MCF 10A (cell line): ENCODE measurements around the gene ISOC2. TPM values are rescaled to one million over a fixed set of nuclear protein-coding genes. Genes with fewer than 3 reads are reported as not detected.

Experiments used
- BruUV-seq: library from RNA; stranded (reverse); fragments of 400-500 nt; replicated peaks from 2 replicates; lab custom pipeline; 2021; lab: Mats Ljungman, UMichigan
- CTCF ChIA-PET: fragments of 300-600 bp; sonication (Branson Sonifier 250); formaldehyde crosslinking; extraction: SDS; loops from one replicate; lab custom pipeline; 2021; ENCODE audit warnings: antibody characterized with exemption, inconsistent platforms; lab: Yijun Ruan, JAX
- POLR2A ChIA-PET: fragments of 300-600, 350-650 bp; sonication (Branson Sonifier 250); formaldehyde crosslinking; extraction: SDS; loops from one replicate; lab custom pipeline; 2020; ENCODE audit warnings: antibody characterized with exemption, inconsistent platforms; lab: Yijun Ruan, JAX
- DNase-seq: peaks from one replicate; pipeline ENCODE4 v3.0.0-alpha.2; 2018; ENCODE audit not compliant: unreplicated experiment
- H3K27ac Mint-ChIP-seq: one replicate; pipeline ENCODE4 v1.8.0; 2022; ENCODE audit warnings: mild to moderate bottlenecking, low read depth, mixed read lengths; ENCODE audit not compliant: unreplicated experiment
- H3K27me3 Mint-ChIP-seq: one replicate; pipeline ENCODE4 v1.8.0; 2022; ENCODE audit warnings: mixed read lengths; ENCODE audit not compliant: insufficient read depth, unreplicated experiment
- H3K36me3 Mint-ChIP-seq: one replicate; pipeline ENCODE4 v1.8.0; 2022; ENCODE audit warnings: mild to moderate bottlenecking, moderate library complexity, mixed read lengths; ENCODE audit not compliant: insufficient read depth, unreplicated experiment
- H3K4me1 Mint-ChIP-seq: one replicate; pipeline ENCODE4 v1.8.0; 2022; ENCODE audit warnings: mixed read lengths; ENCODE audit not compliant: insufficient read depth, unreplicated experiment
- H3K4me3 Mint-ChIP-seq: one replicate; pipeline ENCODE4 v1.8.0; 2022; ENCODE audit warnings: mild to moderate bottlenecking, moderate library complexity, mixed read lengths; ENCODE audit not compliant: unreplicated experiment
- H3K9me3 Mint-ChIP-seq: one replicate; pipeline ENCODE4 v1.8.0; 2022; ENCODE audit warnings: mixed read lengths; ENCODE audit not compliant: unreplicated experiment
- intact Hi-C: fragments of 100-400 bp; cut with micrococcal nuclease; formaldehyde crosslinking; loops from 2 replicates; pipeline ENCODE4 v1.14.1; 2022
- total RNA-seq: library from RNA; stranded (reverse); gene quantifications from 2 replicates; pipeline ENCODE4 v1.2.3, GENCODE V29; 2022
- TF ChIP-seq, protein P1 (sequence below): fragments of 200-600 bp; IDR thresholded peaks from one replicate; pipeline ENCODE4 v1.8.0; 2022; ENCODE audit warnings: antibody characterized with exemption, mild to moderate bottlenecking; ENCODE audit not compliant: unreplicated experiment

ISOC2 gene
- total RNA-seq, 1 experiment from 2014 or later = 59.9 TPM

DNA sequence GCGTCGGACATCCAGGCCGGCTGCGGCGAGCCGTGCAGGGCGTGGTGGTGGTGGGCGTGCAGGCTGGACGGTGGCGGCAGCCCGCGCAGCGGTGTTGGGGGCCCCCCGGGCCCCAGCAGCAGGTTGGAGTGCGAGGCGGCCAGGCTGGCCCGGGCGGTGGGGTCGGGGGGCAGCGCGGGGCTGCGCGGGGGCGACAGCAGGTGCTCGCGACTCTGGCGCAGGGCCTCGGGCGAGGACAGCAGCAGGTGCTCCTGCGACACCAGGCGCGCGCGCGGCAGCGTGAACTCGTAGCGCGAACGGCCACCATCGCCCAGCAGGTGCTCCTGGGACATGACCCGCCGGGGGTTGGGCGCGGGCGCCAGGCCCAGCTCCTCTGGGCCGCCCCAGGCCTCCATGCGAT is 28.1 kb downstream of the ISOC2 start:
- no peaks in the 10 kb centered on the region for H3K27me3 Mint-ChIP-seq
- peaks cover 6% of the 10 kb centered on the region for H3K4me1 Mint-ChIP-seq
- intact Hi-C loops = loop anchor here (2.0 kb wide), 1 partner anchor 14 kb away; no protein-coding TSS in a partner anchor
- no peak overlapping the region for H3K27ac Mint-ChIP-seq
- BruUV-seq = no TSS peak
- no peak overlapping the region for H3K4me3 Mint-ChIP-seq
- TF ChIP-seq, protein P1, sequence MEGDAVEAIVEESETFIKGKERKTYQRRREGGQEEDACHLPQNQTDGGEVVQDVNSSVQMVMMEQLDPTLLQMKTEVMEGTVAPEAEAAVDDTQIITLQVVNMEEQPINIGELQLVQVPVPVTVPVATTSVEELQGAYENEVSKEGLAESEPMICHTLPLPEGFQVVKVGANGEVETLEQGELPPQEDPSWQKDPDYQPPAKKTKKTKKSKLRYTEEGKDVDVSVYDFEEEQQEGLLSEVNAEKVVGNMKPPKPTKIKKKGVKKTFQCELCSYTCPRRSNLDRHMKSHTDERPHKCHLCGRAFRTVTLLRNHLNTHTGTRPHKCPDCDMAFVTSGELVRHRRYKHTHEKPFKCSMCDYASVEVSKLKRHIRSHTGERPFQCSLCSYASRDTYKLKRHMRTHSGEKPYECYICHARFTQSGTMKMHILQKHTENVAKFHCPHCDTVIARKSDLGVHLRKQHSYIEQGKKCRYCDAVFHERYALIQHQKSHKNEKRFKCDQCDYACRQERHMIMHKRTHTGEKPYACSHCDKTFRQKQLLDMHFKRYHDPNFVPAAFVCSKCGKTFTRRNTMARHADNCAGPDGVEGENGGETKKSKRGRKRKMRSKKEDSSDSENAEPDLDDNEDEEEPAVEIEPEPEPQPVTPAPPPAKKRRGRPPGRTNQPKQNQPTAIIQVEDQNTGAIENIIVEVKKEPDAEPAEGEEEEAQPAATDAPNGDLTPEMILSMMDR = no peak
- H3K36me3 Mint-ChIP-seq = no peaks in the 10 kb centered on the region
- ChIA-PET POLR2A (no interaction called here), CTCF (no interaction called here)
- H3K9me3 Mint-ChIP-seq = no peaks in the 10 kb centered on the region
- DNase-seq = no peak

DNA sequence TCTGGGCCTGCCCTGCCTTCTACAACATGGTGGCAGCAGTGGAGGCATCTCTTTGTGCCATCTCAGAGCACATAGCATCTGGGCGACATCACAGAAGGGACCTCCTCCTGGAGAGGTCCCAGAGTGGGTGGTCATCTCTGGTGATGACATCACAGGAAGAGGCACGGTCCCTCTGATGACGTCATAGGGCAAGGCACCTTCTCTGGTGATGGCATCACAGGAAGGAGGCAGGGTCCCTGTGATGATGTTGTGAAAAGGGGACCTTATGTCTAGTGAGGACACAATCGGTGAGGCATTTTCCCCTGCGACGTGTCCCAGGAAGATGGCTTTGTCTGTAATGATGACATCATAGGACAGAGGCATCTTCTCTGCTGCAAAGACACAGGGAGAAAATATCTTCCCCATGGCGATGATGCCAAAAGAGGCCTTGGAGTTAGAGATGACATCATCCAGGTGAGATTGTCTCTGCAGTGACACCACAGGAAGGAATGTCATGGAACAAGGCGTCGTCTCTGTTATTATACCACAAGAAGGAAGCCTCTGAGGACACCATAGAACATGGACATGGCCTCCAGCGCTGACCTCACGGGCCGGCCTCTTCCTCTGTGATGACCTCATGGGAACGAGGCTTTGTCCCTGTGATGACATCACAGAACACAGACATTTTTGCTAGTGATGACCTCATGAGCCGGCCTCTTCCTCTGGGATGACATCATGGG is 29.0 kb downstream of the ISOC2 start:
- Mint-ChIP-seq H3K4me1 (peaks cover 3% of the 10 kb centered on the region), H3K4me3 (no peak overlapping the region), H3K9me3 (no peaks in the 10 kb centered on the region), H3K27me3 (no peaks in the 10 kb centered on the region), H3K36me3 (no peaks in the 10 kb centered on the region), H3K27ac (no peak overlapping the region)
- intact Hi-C loops = loop anchor here (2.0 kb wide), 1 partner anchor 14 kb away; no protein-coding TSS in a partner anchor
- no TSS peak for BruUV-seq
- ChIA-PET CTCF (no interaction called here), POLR2A (no interaction called here)
- TF ChIP-seq, protein P1 = no peak
- no peak for DNase-seq

DNA sequence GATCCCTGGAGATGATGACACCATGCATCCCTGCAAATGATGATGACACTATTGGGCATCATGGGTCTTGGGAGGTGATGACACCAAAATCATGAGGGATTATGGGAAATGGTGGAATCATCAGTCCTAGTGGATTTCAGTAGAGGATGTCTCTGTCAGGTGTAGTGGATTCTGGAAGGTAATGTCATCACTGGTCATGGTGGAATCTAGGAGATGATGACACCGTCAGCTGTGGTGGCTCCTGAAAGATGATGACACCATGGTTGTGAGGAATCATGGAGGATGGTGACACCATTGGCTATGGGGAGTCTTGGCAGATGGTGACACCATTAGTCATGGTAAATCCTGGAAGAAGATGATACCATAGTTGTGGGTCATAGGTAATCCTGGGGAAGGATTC is 30.3 kb downstream of the ISOC2 start:
- Mint-ChIP-seq H3K27ac (no peak overlapping the region), H3K9me3 (no peaks in the 10 kb centered on the region), H3K27me3 (no peaks in the 10 kb centered on the region), H3K4me1 (no peaks in the 10 kb centered on the region), H3K36me3 (no peaks in the 10 kb centered on the region), H3K4me3 (no peak overlapping the region)
- intact Hi-C loops = no loop called here
- no peak for DNase-seq
- ChIA-PET POLR2A (no interaction called here), CTCF (no interaction called here)
- TF ChIP-seq, protein P1 = no peak
- BruUV-seq = no TSS peak

DNA sequence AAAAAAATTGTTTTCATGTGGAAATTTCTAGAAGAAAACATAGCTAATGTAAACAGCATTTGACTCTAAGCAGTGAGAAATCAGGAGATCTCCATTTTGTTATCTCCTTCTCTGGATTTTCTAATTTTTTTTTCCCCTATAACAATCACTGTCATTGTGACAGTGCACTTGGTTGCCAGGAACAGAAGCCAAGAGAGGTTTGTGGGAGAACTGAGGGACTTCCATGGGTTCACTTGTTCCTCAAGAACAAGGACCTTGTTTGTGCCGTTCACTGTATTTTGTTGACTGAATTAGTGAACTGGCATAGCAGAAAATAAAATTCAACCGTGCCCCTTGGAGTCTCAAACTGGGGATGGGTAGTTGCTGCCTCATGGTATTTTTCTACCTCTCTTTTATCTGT is 35.4 kb downstream of the ISOC2 start:
- intact Hi-C loops = no loop called here
- TF ChIP-seq, protein P1 = no peak
- H3K27me3 Mint-ChIP-seq = peaks cover 12% of the 10 kb centered on the region
- ChIA-PET CTCF (interaction anchor here (0.7 to 1.6 kb wide), 2 partner anchors 41 to 174 kb away, joined by 3 to 4 read pairs; partner anchors contain the start of gene FIZ1), POLR2A (interaction anchor here (1.0 kb wide), 1 partner anchor 11 kb away, joined by 3 read pairs; no protein-coding TSS in a partner anchor)
- H3K27ac Mint-ChIP-seq = no peak overlapping the region
- H3K4me1 Mint-ChIP-seq = no peaks in the 10 kb centered on the region
- no peaks in the 10 kb centered on the region for H3K9me3 Mint-ChIP-seq
- no peak overlapping the region for H3K4me3 Mint-ChIP-seq
- BruUV-seq = no TSS peak
- DNase-seq = no peak
- no peaks in the 10 kb centered on the region for H3K36me3 Mint-ChIP-seq
